ENCODE results near the gene PLEKHD1. TPM values are rescaled to one million over a fixed set of nuclear protein-coding genes. Genes with fewer than 3 reads are reported as not detected.

Gene PLEKHD1
- total and polyA plus RNA-seq, 2 donors = 0.09 to 0.30 TPM

DNA sequence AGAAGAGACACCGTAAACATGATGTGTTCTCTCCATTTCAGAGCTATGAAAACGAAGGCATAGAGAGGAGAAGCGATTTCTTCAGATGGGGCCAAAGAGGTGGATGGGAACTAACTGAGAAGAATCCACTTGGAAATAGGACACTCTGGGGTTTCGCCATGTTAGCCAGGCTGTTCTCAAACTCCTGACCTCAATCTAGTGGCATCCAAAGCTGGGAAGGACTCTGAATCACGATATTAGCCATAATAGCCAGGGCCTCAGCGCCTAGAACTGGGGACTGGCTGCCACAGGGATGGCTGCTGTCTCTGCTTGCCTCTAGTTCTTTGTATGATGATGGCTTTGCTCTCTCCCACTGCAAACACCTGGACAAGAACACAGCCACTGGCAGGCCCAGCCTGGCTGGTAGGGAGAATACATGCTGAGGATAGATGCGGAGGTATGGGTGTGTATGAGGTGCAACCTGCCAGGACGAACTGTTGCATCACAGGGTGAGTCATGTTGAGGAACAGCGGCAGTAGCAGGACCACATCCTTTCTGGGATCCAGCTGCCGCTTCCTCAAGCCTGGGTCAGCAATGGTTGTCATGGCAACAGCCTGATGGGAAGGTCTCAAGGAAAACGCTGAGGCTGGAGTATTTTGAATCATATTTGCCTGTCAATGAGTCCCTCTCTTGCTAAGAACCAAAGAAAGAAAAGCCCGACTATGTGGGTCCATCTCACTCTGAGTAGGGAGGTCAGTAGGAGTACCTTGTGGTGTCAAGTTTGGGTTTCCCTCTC is 59.0 kb downstream of the PLEKHD1 start:
- DNase-seq (ENCODE audit: low read depth in 6 of 9, low spot score in 9 of 9) = peak in 1 of 9 donors; percentile 10

DNA sequence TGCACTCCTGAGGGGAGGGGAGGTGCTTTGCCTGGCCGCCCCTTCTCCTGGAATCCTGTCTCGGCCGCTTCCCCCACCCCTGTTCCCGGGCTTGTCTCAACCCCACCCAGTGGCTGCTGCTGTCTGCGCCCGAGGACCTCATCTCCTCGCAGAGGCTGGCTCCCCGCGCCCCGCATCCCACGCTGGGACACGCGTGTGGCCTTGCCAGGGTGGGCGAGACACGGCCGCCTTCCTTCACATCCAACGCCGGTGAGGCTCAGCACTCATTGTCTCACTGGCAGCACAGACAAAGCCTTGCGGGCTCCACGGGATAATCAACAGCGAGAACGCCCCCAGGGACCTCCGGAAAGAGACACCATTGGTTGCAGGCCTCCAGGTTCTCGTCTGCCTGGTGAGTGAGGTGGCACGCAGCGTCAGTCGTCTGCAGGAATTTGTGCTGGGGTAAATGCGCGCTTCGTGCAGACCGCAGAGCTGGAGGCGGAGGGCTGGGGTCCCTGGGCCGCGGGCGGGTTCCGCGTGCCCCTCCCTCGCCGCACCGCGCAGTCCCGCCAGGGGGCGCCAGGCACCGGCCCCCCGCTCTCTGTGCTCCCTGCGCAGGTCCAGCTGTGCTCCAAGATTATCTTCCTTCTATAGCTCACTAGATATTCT is 63.3 kb downstream of the PLEKHD1 start:
- Histone ChIP-seq H3K27ac (ENCODE audit: low read depth in 1 of 2, low read length in 1 of 2) (no peak overlapping the region), H3K4me3 (ENCODE audit: low read length in 2 of 2) (no peak overlapping the region), H3K27me3 (ENCODE audit: control insufficient read depth in 2 of 2, insufficient read depth in 1 of 2, low read length in 1 of 2) (peaks cover 8 to 59% of the 10 kb centered on the region in 2 donors), H3K9me3 (ENCODE audit: control insufficient read depth in 2 of 2, insufficient read depth in 1 of 2, low read length in 1 of 2) (no peaks in the 10 kb centered on the region), H3K36me3 (ENCODE audit: control insufficient read depth in 2 of 2, insufficient read depth in 2 of 2, low read length in 1 of 2) (no peaks in the 10 kb centered on the region), H3K4me1 (ENCODE audit: control insufficient read depth in 2 of 2, insufficient read depth in 2 of 2, low read length in 2 of 2) (peaks cover 0 to 5% of the 10 kb centered on the region in 2 donors)
- WGBS = 18% methylated on average over 46 of the region's 46 CpGs
- peak in 5 of 9 donors; percentile 4 to 52 (median 23) for DNase-seq (ENCODE audit: low read depth in 6 of 9, low spot score in 9 of 9)

More for the DNA sequence above, 59.0 kb downstream of the PLEKHD1 start:
- Histone ChIP-seq H3K9me3 (ENCODE audit: control insufficient read depth in 2 of 2, insufficient read depth in 1 of 2, low read length in 1 of 2) (no peaks in the 10 kb centered on the region), H3K36me3 (ENCODE audit: control insufficient read depth in 2 of 2, insufficient read depth in 2 of 2, low read length in 1 of 2) (no peaks in the 10 kb centered on the region), H3K27me3 (ENCODE audit: control insufficient read depth in 2 of 2, insufficient read depth in 1 of 2, low read length in 1 of 2) (peaks cover 8 to 48% of the 10 kb centered on the region in 2 donors), H3K4me3 (ENCODE audit: low read length in 2 of 2) (no peak overlapping the region), H3K27ac (ENCODE audit: low read depth in 1 of 2, low read length in 1 of 2) (no peak overlapping the region), H3K4me1 (ENCODE audit: control insufficient read depth in 2 of 2, insufficient read depth in 2 of 2, low read length in 2 of 2) (peaks cover 0 to 5% of the 10 kb centered on the region in 2 donors)
- WGBS = 47% methylated on average over 12 of the region's 12 CpGs

DNA sequence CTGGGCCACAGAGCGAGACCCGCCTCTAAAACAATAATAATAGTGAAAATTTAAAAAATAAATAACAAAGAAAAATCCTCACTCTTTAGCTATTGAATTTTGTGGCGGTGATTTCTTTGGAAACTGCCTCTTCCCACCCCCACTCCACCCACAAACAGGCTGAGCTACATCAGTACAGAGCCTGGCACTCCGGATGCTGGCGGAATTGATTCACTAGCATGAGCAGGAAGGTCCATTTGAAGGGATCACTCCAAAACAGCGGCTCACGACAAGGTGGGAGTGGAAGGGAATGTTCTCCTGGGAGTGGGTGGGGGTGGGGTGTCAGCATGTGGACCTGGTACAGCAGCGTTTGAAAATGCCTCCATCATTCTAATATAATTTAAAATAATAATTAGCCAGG is 64.0 kb downstream of the PLEKHD1 start:
- no peak for DNase-seq (ENCODE audit: low read depth in 6 of 9, low spot score in 9 of 9)
- Histone ChIP-seq H3K4me1 (ENCODE audit: control insufficient read depth in 2 of 2, insufficient read depth in 2 of 2, low read length in 2 of 2) (peaks cover 0 to 5% of the 10 kb centered on the region in 2 donors), H3K27ac (ENCODE audit: low read depth in 1 of 2, low read length in 1 of 2) (no peak overlapping the region), H3K4me3 (ENCODE audit: low read length in 2 of 2) (no peak overlapping the region), H3K9me3 (ENCODE audit: control insufficient read depth in 2 of 2, insufficient read depth in 1 of 2, low read length in 1 of 2) (no peaks in the 10 kb centered on the region), H3K27me3 (ENCODE audit: control insufficient read depth in 2 of 2, insufficient read depth in 1 of 2, low read length in 1 of 2) (peaks cover 8 to 53% of the 10 kb centered on the region in 2 donors), H3K36me3 (ENCODE audit: control insufficient read depth in 2 of 2, insufficient read depth in 2 of 2, low read length in 1 of 2) (no peaks in the 10 kb centered on the region)
- 91% methylated on average over 8 of the region's 8 CpGs for WGBS

DNA sequence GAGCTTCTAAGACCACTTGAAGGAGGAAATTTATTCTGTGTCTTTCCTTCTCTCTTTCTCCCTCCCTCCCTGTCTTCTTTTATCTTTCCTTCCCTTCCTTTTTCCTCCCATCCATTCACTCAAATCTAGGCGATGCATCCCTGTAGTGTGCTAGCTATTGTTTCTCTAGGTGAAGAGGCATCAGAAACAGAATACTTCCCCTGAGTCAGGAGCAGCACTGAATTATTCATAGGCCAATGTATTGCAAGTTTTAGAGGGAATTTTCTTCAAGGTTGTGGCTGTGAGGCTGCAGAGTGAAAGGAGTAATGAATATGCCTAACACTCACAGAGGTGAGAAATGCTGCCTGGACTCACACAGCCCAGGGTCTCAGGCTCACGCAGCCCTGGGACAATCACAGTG is 67.0 kb downstream of the PLEKHD1 start:
- H3K27me3 ChIP-seq (ENCODE audit: control insufficient read depth in 2 of 2, insufficient read depth in 1 of 2, low read length in 1 of 2) = peaks cover 8 to 35% of the 10 kb centered on the region in 2 donors
- 78% methylated on average over 2 of the region's 2 CpGs for WGBS
- H3K4me1 ChIP-seq (ENCODE audit: control insufficient read depth in 2 of 2, insufficient read depth in 2 of 2, low read length in 2 of 2) = peaks cover 0 to 5% of the 10 kb centered on the region in 2 donors
- no peaks in the 10 kb centered on the region for H3K36me3 ChIP-seq (ENCODE audit: control insufficient read depth in 2 of 2, insufficient read depth in 2 of 2, low read length in 1 of 2)
- no peak overlapping the region for H3K27ac ChIP-seq (ENCODE audit: low read depth in 1 of 2, low read length in 1 of 2)
- DNase-seq (ENCODE audit: low read depth in 6 of 9, low spot score in 9 of 9) = no peak
- H3K9me3 ChIP-seq (ENCODE audit: control insufficient read depth in 2 of 2, insufficient read depth in 1 of 2, low read length in 1 of 2) = no peaks in the 10 kb centered on the region
- no peak overlapping the region for H3K4me3 ChIP-seq (ENCODE audit: low read length in 2 of 2)

DNA sequence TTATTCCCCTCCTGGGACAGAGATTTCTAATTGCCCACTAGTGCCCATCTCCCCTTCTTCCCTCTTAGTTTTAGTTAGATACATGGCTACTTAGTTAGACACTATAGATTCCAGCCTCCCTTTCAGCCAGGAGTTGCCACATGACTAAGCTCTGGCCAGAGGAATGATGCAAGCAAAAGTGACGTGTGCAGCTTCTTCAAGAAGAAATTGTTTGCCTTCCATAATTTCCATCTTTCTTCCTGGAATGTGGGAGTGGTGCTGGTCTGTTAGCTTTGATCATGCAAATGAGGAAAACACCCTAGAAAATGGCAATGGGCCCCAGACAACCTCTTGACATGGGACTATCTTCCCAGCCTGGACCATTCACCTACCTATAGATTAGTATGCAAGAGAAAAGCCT is 68.7 kb downstream of the PLEKHD1 start:
- H3K36me3 ChIP-seq (ENCODE audit: control insufficient read depth in 2 of 2, insufficient read depth in 2 of 2, low read length in 1 of 2) = no peaks in the 10 kb centered on the region
- no peak for DNase-seq (ENCODE audit: low read depth in 6 of 9, low spot score in 9 of 9)
- no peak overlapping the region for H3K27ac ChIP-seq (ENCODE audit: low read depth in 1 of 2, low read length in 1 of 2)
- H3K9me3 ChIP-seq (ENCODE audit: control insufficient read depth in 2 of 2, insufficient read depth in 1 of 2, low read length in 1 of 2) = no peaks in the 10 kb centered on the region
- H3K4me3 ChIP-seq (ENCODE audit: low read length in 2 of 2) = no peak overlapping the region
- H3K4me1 ChIP-seq (ENCODE audit: control insufficient read depth in 2 of 2, insufficient read depth in 2 of 2, low read length in 2 of 2) = no peaks in the 10 kb centered on the region
- H3K27me3 ChIP-seq (ENCODE audit: control insufficient read depth in 2 of 2, insufficient read depth in 1 of 2, low read length in 1 of 2) = peaks cover 0 to 20% of the 10 kb centered on the region in 2 donors
- WGBS = 83% methylated on average over 1 of the region's 1 CpG

DNA sequence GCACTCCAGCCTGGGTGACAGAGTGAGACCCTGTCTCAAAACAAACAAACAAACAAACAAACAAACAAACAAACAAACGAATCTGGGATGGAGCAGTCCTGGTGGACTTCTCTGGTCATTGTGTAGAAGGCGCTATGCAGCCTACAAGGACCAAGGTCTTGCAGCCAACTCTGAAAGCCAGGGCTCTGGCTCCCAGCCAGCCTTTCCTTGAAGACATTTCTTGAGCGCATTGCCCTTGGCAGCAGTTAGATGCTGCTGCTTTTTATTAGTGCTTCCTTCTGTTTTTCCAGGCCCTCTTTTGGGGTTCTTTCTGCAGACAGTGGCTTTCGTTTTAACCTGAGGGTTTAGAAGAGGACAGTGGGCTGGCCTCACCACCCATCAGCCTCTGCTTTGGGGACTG is 70.0 kb downstream of the PLEKHD1 start:
- H3K4me1 ChIP-seq (ENCODE audit: control insufficient read depth in 2 of 2, insufficient read depth in 2 of 2, low read length in 2 of 2) = no peaks in the 10 kb centered on the region
- H3K36me3 ChIP-seq (ENCODE audit: control insufficient read depth in 2 of 2, insufficient read depth in 2 of 2, low read length in 1 of 2) = no peaks in the 10 kb centered on the region
- H3K4me3 ChIP-seq (ENCODE audit: low read length in 2 of 2) = no peak overlapping the region
- DNase-seq (ENCODE audit: low read depth in 6 of 9, low spot score in 9 of 9) = no peak
- WGBS = 80% methylated on average over 4 of the region's 4 CpGs
- no peak overlapping the region for H3K27ac ChIP-seq (ENCODE audit: low read depth in 1 of 2, low read length in 1 of 2)
- peaks cover 0 to 9% of the 10 kb centered on the region in 2 donors for H3K27me3 ChIP-seq (ENCODE audit: control insufficient read depth in 2 of 2, insufficient read depth in 1 of 2, low read length in 1 of 2)
- H3K9me3 ChIP-seq (ENCODE audit: control insufficient read depth in 2 of 2, insufficient read depth in 1 of 2, low read length in 1 of 2) = no peaks in the 10 kb centered on the region

DNA sequence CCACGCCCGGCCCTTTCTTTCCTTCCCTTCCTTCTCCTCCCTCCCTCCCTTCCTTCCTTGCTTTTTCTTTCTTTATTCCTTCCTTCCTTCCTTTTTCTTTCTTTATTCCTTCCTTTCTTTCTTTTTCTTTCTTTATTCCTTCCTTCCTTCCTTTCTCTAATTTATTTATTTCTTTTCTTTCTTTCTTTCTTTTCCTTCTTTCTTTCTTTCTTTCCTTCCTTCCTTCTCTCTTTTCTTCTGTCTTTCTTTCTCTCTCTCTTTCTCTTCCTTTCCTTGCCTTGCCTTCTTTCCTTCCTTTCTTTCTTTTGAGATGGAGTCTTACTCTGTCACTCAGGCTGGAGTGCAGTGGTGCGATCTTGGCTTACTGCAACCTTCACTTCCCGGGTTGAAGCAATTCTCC is 74.2 kb downstream of the PLEKHD1 start:
- 96% methylated on average over 4 of the region's 4 CpGs for WGBS
- Histone ChIP-seq H3K36me3 (ENCODE audit: control insufficient read depth in 2 of 2, insufficient read depth in 2 of 2, low read length in 1 of 2) (no peaks in the 10 kb centered on the region), H3K27me3 (ENCODE audit: control insufficient read depth in 2 of 2, insufficient read depth in 1 of 2, low read length in 1 of 2) (peaks cover 0 to 16% of the 10 kb centered on the region in 2 donors), H3K4me3 (ENCODE audit: low read length in 2 of 2) (no peak overlapping the region), H3K27ac (ENCODE audit: low read depth in 1 of 2, low read length in 1 of 2) (no peak overlapping the region), H3K9me3 (ENCODE audit: control insufficient read depth in 2 of 2, insufficient read depth in 1 of 2, low read length in 1 of 2) (no peaks in the 10 kb centered on the region), H3K4me1 (ENCODE audit: control insufficient read depth in 2 of 2, insufficient read depth in 2 of 2, low read length in 2 of 2) (no peaks in the 10 kb centered on the region)
- DNase-seq (ENCODE audit: low read depth in 6 of 9, low spot score in 9 of 9) = no peak

DNA sequence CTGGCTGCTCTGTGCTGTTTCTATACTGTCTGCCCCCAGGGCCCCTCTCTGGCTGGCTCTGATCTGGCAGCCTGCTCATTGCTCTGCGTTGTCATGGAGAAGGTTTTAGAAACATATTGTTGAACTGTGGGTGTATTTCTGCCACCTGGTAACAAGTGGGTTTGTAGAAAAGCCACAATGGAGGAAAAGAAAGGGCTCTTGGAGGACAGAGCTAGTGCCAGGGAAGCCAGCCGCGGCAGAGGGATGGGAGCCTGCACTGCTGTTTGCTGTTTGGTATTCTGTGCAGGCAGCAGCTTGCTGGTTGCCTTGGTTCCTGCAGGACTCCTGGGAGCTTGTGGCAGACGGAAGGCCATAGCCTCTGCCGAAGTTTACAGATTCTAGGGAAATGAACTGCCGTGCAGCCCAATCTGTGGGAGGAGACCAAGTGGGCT is 75.1 kb downstream of the PLEKHD1 start:
- Histone ChIP-seq H3K4me1 (ENCODE audit: control insufficient read depth in 2 of 2, insufficient read depth in 2 of 2, low read length in 2 of 2) (no peaks in the 10 kb centered on the region), H3K27me3 (ENCODE audit: control insufficient read depth in 2 of 2, insufficient read depth in 1 of 2, low read length in 1 of 2) (peaks cover 2 to 20% of the 10 kb centered on the region in 2 donors), H3K36me3 (ENCODE audit: control insufficient read depth in 2 of 2, insufficient read depth in 2 of 2, low read length in 1 of 2) (no peaks in the 10 kb centered on the region), H3K4me3 (ENCODE audit: low read length in 2 of 2) (no peak overlapping the region), H3K9me3 (ENCODE audit: control insufficient read depth in 2 of 2, insufficient read depth in 1 of 2, low read length in 1 of 2) (no peaks in the 10 kb centered on the region), H3K27ac (ENCODE audit: low read depth in 1 of 2, low read length in 1 of 2) (no peak overlapping the region)
- no peak for DNase-seq (ENCODE audit: low read depth in 6 of 9, low spot score in 9 of 9)
- 55% methylated on average over 6 of the region's 6 CpGs for WGBS

DNA sequence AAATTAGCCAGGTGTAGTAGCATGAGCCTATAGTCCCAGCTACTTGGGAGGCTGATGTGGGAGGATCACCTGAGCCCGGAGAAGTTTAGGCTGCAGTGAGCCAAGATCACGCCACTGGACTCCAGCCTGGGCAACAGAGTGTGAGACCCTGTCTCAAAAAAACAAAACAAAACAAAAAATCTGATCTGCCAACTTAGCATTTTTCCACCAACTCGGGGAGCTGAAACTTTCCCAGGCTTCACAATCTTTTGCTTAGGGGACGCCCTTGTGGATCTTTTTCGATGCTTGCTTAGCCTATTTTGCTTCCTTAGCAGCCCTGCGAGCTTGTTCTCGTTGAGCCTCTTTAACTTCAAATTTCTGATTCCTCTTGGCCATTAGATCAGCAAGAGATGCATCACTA is 76.3 kb downstream of the PLEKHD1 start:
- Histone ChIP-seq H3K4me1 (ENCODE audit: control insufficient read depth in 2 of 2, insufficient read depth in 2 of 2, low read length in 2 of 2) (no peaks in the 10 kb centered on the region), H3K27me3 (ENCODE audit: control insufficient read depth in 2 of 2, insufficient read depth in 1 of 2, low read length in 1 of 2) (peaks cover 3 to 24% of the 10 kb centered on the region in 2 donors), H3K9me3 (ENCODE audit: control insufficient read depth in 2 of 2, insufficient read depth in 1 of 2, low read length in 1 of 2) (no peaks in the 10 kb centered on the region), H3K27ac (ENCODE audit: low read depth in 1 of 2, low read length in 1 of 2) (no peak overlapping the region), H3K4me3 (ENCODE audit: low read length in 2 of 2) (no peak overlapping the region), H3K36me3 (ENCODE audit: control insufficient read depth in 2 of 2, insufficient read depth in 2 of 2, low read length in 1 of 2) (no peaks in the 10 kb centered on the region)
- DNase-seq (ENCODE audit: low read depth in 6 of 9, low spot score in 9 of 9) = no peak
- 92% methylated on average over 7 of the region's 7 CpGs for WGBS

All from thymus (tissue), 11 donors.